Stomach (tissue), 4 donors: ENCODE measurements around the gene GOT2.

ENCODE experiments used
- CTCF ChIP-seq, 7 experiments: fragments of 450-650 bp in 4 of 7; fragments of 200-600 bp in 3 of 7; sonication (generic) in 3 of 7; IDR thresholded peaks; one replicate each; pipeline ENCODE4 v1.5.1; 2016 to 2019; ENCODE audit warnings: antibody characterized with exemption in 7 of 7, control low read depth in 2 of 7, mild to moderate bottlenecking in 1 of 7
- POLR2A ChIP-seq, 4 donors: fragments of 450-650 bp; IDR thresholded peaks; one replicate each; pipeline ENCODE4 v1.6.1; 2016; ENCODE audit warnings: antibody characterized with exemption in 4 of 4, control low read depth in 2 of 4, mild to moderate bottlenecking in 1 of 4, moderate library complexity in 1 of 4
- POLR2AphosphoS5 ChIP-seq, 3 donors: sonication (generic); formaldehyde crosslinking; IDR thresholded peaks; one replicate each; pipeline ENCODE4 v1.6.1; 2016; ENCODE audit warnings: antibody characterized with exemption in 3 of 3

GRCh38 chr16:58695368-58695767 is 38.7 kb downstream of the GOT2 start:
- no peak for TF ChIP-seq POLR2AphosphoS5 (IDR thresholded peaks at IDR 0.05)
- no peak for TF ChIP-seq CTCF (IDR thresholded peaks at IDR 0.05)
- TF ChIP-seq POLR2A (IDR thresholded peaks at IDR 0.05) = no peak
